HCEC 1CT (cell line): Measurements from ENCODE around the gene SLC7A6OS.

Experiments used
- DNase-seq: peaks from one replicate; pipeline ENCODE4 v3.0.0-alpha.2; 2017

SLC7A6OS gene

DNA sequence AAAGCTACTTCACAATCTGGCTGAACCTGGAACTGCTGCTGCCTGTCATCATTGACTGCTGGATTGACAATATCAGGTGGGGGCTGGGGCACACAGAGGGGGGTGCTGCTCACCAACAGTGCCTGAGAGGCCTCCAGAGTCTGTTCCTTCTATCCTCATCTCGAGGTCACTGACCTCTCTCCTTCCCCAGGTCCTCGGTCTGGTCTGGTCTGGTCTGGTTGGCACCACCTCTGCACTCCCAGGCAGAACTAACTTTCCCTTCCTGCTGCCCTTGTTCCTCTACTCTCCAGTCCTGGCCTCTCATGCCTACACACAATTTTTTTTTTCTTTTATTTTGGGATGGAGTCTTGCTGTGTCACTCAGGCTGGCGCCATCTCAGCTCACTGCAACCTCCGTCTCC, 61.4 kb downstream of the SLC7A6OS start:
- no peak for DNase-seq
